ENCODE results near the gene AXIN1.
"Not testable (repeated sequence)": the region's sequence is repeated elsewhere in the genome, so short reads cannot be mapped to it uniquely, and the experiment has no call there.

Gene AXIN1

GRCh38 chr16:381012-381788, 28.7 kb upstream of the AXIN1 start:
- no peak for DNase-seq (ENCODE audit: low read depth, low spot score)

GRCh38 chr16:380762-381011, 28.2 kb upstream of the AXIN1 start:
- DNase-seq (ENCODE audit: low read depth, low spot score), result no peak

- DNase-seq (ENCODE audit: low read depth, low spot score), result no peak
These were observed 27.6 kb upstream of the AXIN1 start for GRCh38 chr16:379961-380761.

GRCh38 chr16:379183-379960, 26.8 kb upstream of the AXIN1 start:
- no peak for DNase-seq (ENCODE audit: low read depth, low spot score)

GRCh38 chr16:378821-379182, 26.3 kb upstream of the AXIN1 start:
- DNase-seq (ENCODE audit: low read depth, low spot score), result no peak

GRCh38 chr16:378113-378820, 25.7 kb upstream of the AXIN1 start:
- not testable (repeated sequence) for DNase-seq (ENCODE audit: low read depth, low spot score)

- no peak for DNase-seq (ENCODE audit: low read depth, low spot score)
These were observed 25.0 kb upstream of the AXIN1 start for GRCh38 chr16:377419-377951.

- no peak for DNase-seq (ENCODE audit: low read depth, low spot score)
These were observed 24.4 kb upstream of the AXIN1 start for GRCh38 chr16:376817-377418.

GRCh38 chr16:375927-376816, 23.6 kb upstream of the AXIN1 start:
- DNase-seq (ENCODE audit: low read depth, low spot score), result no peak

- DNase-seq (ENCODE audit: low read depth, low spot score), result no peak
These were observed 22.7 kb upstream of the AXIN1 start for GRCh38 chr16:375212-375611.

- DNase-seq (ENCODE audit: low read depth, low spot score), result no peak
These were observed 22.0 kb upstream of the AXIN1 start for GRCh38 chr16:374616-374926.

- DNase-seq (ENCODE audit: low read depth, low spot score), result no peak
These were observed 21.5 kb upstream of the AXIN1 start for GRCh38 chr16:373848-374615.

GRCh38 chr16:373020-373598, 20.6 kb upstream of the AXIN1 start:
- no peak for DNase-seq (ENCODE audit: low read depth, low spot score)

GRCh38 chr16:372302-372983, 19.9 kb upstream of the AXIN1 start:
- no peak for DNase-seq (ENCODE audit: low read depth, low spot score)

GRCh38 chr16:371515-372301, 19.2 kb upstream of the AXIN1 start:
- no peak for DNase-seq (ENCODE audit: low read depth, low spot score)

GRCh38 chr16:370979-371514, 18.5 kb upstream of the AXIN1 start:
- DNase-seq (ENCODE audit: low read depth, low spot score), result no peak

- DNase-seq (ENCODE audit: low read depth, low spot score), result peak; percentile 90
These were observed 17.9 kb upstream of the AXIN1 start, which contains the start of gene MRPL28 for GRCh38 chr16:370443-370842. Gene MRPL28 (minus strand): TSS chr16:370538. CDS start chr16:370218, 320 bp downstream.

Measured in activated naive CD8-positive, alpha-beta T cell treated with anti-CD3 and anti-CD28 coated beads, Interleukin-2, amount 50 U/mL, for 16 hours (primary cell).